GM19238 (cell line): ENCODE measurements around the gene GIGYF2.
"Not testable (repeated sequence)": the region's sequence is repeated elsewhere in the genome, so short reads cannot be mapped to it uniquely, and the experiment has no call there.

Source experiments
- DNase-seq: peaks from one replicate; pipeline ENCODE4 v3.0.0; 2011; ENCODE audit warnings: low spot score; ENCODE audit not compliant: insufficient read length

The GIGYF2 gene

DNA sequence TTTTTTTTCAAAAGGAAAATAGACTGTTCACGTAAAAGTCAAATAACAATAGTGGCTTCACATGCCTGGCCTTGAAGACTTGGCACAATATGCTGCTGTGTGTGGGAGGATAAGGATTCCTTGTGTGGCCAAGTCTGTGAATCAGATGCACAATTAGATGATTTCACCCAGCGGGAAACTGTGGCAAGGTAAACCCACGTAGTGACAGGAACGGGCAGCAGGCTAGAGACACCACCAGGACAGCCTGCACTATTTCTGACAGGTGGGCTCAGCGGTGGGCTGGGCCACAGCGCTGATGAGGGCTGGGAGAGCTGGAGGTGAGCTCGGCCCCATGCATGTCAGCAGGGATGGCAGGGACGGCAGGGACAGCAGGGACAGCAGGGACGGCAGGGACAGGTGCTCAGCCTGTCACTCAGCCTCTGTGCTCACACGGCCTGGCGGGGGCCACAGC is 194.5 kb downstream of the GIGYF2 start:
- DNase-seq, result no peak

GRCh38 chr2:232892221-232892620 is 195.1 kb downstream of the GIGYF2 start:
- DNase-seq, result no peak

DNA sequence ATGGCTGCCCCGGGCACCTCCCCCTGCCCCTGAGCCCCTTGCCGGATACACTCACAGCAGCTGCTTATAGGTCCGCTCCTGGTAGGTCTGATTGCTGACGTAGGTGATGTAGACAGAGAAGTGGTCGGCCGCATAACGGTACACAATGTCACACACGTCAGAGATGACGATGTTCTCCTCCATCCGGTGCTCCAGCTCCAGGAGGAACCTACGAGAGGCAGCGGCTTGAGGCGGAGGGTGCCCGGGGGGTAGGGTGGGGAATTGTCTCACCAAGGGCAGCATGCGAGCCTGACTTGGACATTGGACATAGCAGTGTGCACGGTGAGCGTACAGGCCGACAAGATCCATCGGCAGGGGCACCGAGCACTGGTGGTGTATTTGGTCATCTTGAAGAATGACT is 195.7 kb downstream of the GIGYF2 start:
- DNase-seq, result no peak

- no peak for DNase-seq
Measured at GRCh38 chr2:232893834-232894233, 196.7 kb downstream of the GIGYF2 start.

DNA sequence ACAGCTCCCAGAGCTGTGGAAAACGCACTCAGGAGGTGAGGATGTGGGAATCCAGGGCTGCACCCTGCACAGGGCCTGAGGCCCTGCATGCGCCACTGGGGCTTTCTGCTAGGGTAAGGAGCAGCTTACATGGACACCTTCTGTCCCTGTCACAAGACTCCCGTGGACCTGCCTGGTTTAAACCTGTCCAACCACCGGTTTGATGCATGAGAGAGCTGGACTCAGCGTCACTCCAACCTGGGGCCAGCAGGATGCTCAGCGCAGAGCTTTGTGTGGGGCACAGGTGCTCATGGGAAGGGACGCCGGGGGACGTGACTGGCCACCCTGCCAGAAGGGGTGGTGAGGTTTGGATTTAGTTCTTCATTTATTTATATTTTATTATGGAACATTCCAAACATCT is 197.1 kb downstream of the GIGYF2 start:
- no peak for DNase-seq

GRCh38 chr2:232894746-232895145 is 197.6 kb downstream of the GIGYF2 start:
- no peak for DNase-seq

- no peak for DNase-seq
Measured at GRCh38 chr2:232896111-232896510, 199.0 kb downstream of the GIGYF2 start.

- no peak for DNase-seq
Measured at GRCh38 chr2:232896720-232897597, 199.8 kb downstream of the GIGYF2 start.

DNA sequence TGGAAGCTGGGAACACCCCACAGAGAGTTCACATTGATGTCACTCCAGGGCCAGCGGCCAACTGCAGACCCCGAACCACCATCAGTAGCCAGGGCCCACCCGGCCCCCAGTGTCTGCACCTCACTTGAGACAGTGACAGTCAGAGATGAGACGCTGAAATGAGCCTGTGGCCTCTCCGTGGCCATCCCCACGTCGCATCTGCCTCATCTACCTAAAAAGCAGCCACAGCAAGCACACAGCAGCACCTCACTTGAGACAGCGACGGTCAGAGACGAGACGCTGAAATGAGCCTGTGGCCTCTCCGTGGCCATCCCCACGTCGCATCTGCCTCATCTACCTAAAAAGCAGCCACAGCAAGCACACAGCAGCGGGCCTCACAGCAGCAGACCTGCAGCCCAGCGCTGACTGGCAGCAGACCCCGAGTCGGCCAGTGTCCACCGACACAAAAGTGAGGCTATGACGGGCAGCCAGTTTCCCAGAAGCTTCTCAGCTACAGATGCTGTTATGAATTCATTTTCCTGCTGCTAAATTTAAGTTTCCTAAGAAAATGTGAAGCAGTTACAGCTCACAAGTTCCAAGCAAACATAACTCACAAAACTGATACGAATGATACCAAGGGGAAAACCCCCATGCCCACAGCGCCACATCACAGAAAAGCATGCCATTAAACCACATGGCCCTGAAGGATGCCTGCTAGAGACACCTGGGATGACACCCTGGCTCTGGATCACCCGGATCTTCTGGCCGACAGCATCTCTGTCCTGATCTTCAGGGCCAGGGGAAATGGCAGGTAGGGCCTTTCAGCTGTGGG is 200.7 kb downstream of the GIGYF2 start:
- DNase-seq, result no peak

GRCh38 chr2:232898592-232899543 is 201.7 kb downstream of the GIGYF2 start:
- DNase-seq, result no peak

DNA sequence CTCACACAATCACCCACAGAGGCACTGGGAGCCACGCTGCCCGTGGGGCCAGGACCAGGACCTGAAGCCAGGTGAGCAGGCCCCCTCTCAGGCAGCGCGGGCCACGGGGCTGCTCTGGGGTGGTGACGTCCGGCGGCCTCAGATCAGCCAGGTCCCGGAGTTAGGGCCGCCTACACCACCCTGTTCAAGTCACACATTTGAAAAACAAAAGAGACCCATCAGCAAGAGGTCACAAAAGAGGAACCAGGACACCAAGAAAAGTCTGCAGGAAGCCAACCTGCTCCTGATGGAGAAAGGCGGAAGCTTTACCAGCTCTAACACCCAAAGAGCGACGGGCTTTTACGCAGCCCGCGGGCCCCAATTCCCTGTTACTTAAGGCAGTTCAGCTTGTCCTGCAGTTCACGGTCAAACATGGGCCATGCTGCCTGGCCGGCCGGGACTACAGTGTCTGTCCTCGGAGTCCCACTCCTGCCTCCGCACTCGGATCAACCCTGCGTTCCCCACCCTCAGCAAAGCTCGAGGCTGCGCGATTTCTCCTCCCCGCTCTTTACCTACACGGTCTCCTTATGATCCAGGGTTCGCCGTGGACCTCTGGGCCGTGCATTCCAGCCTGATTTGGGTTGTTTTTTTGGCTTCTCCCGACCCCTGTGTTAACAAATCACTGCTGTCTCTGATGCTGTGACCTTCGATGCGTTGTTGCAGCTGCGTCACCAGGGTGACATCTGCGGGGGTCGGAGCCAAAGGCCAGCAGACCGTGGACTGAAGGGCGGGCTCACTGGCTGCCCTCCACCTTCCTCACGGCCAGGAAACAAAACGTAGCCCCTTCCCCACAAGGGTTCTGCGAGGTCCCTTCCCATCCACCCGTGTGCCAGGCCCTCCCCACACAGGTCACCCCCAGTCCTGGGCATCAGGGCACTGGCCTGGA is 203.9 kb downstream of the GIGYF2 start:
- DNase-seq, result no peak

DNA sequence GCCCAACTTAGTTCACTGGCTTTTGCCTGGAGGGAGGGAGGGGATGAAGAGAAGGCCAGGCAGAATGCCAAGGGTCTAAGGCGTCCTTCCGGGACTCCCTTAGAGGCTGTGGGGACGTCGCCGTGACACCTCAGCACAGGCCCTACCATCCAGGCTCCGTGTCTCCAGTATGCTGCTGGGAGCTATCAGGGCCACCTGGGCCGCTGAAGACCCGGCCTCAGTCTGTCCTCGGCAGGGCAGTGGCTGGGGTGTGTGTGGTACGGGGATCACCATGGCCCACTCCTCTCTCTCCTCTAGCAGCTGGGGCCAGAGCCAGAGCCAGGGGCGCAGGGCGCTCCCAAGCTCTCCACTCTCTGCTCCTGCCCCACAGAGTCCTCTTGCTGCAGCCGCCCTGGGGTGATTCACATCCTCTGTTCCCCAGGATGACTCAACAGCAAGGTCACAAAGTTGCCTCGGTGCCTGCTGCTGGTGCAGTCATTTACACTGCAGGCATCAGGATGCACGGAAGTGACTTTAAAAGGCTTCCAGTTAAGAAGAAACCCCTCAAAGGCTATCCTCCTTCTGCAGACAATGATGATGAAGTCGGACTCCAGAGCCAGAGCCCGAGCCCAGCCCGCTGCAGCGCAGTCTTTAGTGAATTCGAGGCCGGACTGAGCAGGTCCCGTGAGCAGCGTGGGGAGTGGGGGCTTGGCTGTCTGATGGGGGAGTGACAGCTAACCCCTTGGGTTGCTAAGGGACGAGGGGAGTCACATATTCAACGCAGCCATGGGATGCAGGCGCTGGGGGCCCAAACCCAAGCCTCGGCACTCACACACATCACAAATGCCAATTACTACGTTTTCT is 204.8 kb downstream of the GIGYF2 start:
- no peak for DNase-seq

DNA sequence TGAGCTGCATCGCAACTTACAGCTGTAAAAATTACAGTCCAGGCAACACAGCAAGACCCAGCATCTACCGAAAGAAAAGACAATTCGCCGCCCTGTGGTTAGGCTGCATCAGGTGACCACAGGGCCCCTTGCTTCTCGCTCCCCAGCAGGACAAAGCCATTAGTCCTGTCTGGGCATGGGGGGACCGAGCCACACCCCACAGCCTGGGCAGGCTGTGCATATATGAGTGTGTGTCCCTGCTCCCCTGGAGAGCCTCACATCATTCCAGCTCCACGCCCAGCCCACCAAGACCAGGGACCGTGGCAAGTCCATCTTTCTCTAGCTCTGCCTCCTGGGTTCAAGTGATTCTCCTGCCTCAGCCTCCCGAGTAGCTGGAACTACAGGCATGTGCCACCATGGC is 206.9 kb downstream of the GIGYF2 start:
- DNase-seq, result no peak

- DNase-seq, result not testable (repeated sequence)
Measured at GRCh38 chr2:232906867-232907717, 210.0 kb downstream of the GIGYF2 start.

GRCh38 chr2:232907718-232908085 is 210.6 kb downstream of the GIGYF2 start:
- DNase-seq, result not testable (repeated sequence)

- DNase-seq, result no peak
Measured at GRCh38 chr2:232908695-232909094, 211.6 kb downstream of the GIGYF2 start.
